ENCODE measurements around the gene SLC10A7. TPM values are rescaled to one million over a fixed set of nuclear protein-coding genes. Genes with fewer than 3 reads are reported as not detected.
A peak's percentile ranks its signal among the peaks of the same experiment; 100 is the strongest.

SLC10A7 gene
- total and polyA plus RNA-seq, 3 donors from 2014 or later = 6.4 to 12.4 (median 11.6) TPM

GRCh38 chr4:146243883-146244277 lies 277.9 kb downstream of the SLC10A7 start:
- peaks cover 32% of the 10 kb centered on the region for H3K4me1 ChIP-seq
- peak; percentile 40 for DNase-seq
- intact Hi-C loops (cut with DNase I; ENCODE audit: low total_unique reads) = no loop called here
- H3K36me3 ChIP-seq (ENCODE audit: low read depth, missing control alignments) = no peaks in the 10 kb centered on the region
- TF ChIP-seq POLR2A (IDR thresholded peaks at IDR 0.05) = no peak
- no peak for TF ChIP-seq CTCF (IDR thresholded peaks at IDR 0.05)
- H3K4me3 ChIP-seq = peak overlapping the region in 1 of 2 donors; percentile 47
- WGBS, 2 donors = 63 to 64% methylated on average over 15 to 17 of the region's 17 CpGs
- no peaks in the 10 kb centered on the region for H3K27me3 ChIP-seq
- H3K27ac ChIP-seq = no peak overlapping the region
- H3K9me3 ChIP-seq = no peaks in the 10 kb centered on the region

- WGBS, 2 donors = 23 to 34% methylated on average over 3 to 23 of the region's 24 CpGs
- H3K4me1 ChIP-seq = peaks cover 32% of the 10 kb centered on the region
- peak overlapping the region in 1 of 2 donors; percentile 47 for H3K4me3 ChIP-seq
- no peaks in the 10 kb centered on the region for H3K9me3 ChIP-seq
- peak; percentile 58 for DNase-seq
- H3K27me3 ChIP-seq = no peaks in the 10 kb centered on the region
- TF ChIP-seq POLR2A (IDR thresholded peaks at IDR 0.05) = no peak
- TF ChIP-seq CTCF (IDR thresholded peaks at IDR 0.05) = peak; percentile 15 to 60 (median 27)
- H3K27ac ChIP-seq = peak overlapping the region; percentile 25 to 50
- intact Hi-C loops (cut with DNase I; ENCODE audit: low total_unique reads) = no loop called here
- no peaks in the 10 kb centered on the region for H3K36me3 ChIP-seq (ENCODE audit: low read depth, missing control alignments)
Measured at GRCh38 chr4:146243141-146243882, 278.4 kb downstream of the SLC10A7 start.

GRCh38 chr4:146238107-146238506 lies 283.6 kb downstream of the SLC10A7 start:
- intact Hi-C loops (cut with DNase I; ENCODE audit: low total_unique reads) = no loop called here
- Histone ChIP-seq H3K27me3 (no peaks in the 10 kb centered on the region), H3K27ac (no peak overlapping the region), H3K9me3 (no peaks in the 10 kb centered on the region), H3K36me3 (ENCODE audit: low read depth, missing control alignments) (no peaks in the 10 kb centered on the region), H3K4me1 (peaks cover 14% of the 10 kb centered on the region), H3K4me3 (no peak overlapping the region)
- WGBS, 2 donors = 96% methylated on average over 3 of the region's 3 CpGs
- no peak for DNase-seq
- TF ChIP-seq CTCF (IDR thresholded peaks at IDR 0.05) (no peak), POLR2A (IDR thresholded peaks at IDR 0.05) (no peak)

- no peak for DNase-seq
- intact Hi-C loops (cut with DNase I; ENCODE audit: low total_unique reads) = no loop called here
- TF ChIP-seq CTCF (IDR thresholded peaks at IDR 0.05) = no peak
- no peak for TF ChIP-seq POLR2A (IDR thresholded peaks at IDR 0.05)
Measured at GRCh38 chr4:146237092-146237491, 284.6 kb downstream of the SLC10A7 start.

GRCh38 chr4:146236216-146236615 lies 285.5 kb downstream of the SLC10A7 start:
- DNase-seq = no peak
- TF ChIP-seq CTCF (IDR thresholded peaks at IDR 0.05) (no peak), POLR2A (IDR thresholded peaks at IDR 0.05) (no peak)
- no peaks in the 10 kb centered on the region for H3K27me3 ChIP-seq
- no peak overlapping the region for H3K4me3 ChIP-seq
- no peaks in the 10 kb centered on the region for H3K9me3 ChIP-seq
- H3K36me3 ChIP-seq (ENCODE audit: low read depth, missing control alignments) = no peaks in the 10 kb centered on the region
- peaks cover 8% of the 10 kb centered on the region for H3K4me1 ChIP-seq
- intact Hi-C loops (cut with DNase I; ENCODE audit: low total_unique reads) = no loop called here
- whole genome bisulfite sequencing, 2 donors = 54 to 55% methylated on average over 5 of the region's 5 CpGs
- H3K27ac ChIP-seq = no peak overlapping the region

More at GRCh38 chr4:146237092-146237491, 284.6 kb downstream of the SLC10A7 start:
- 30 to 43% methylated on average over 6 of the region's 6 CpGs for WGBS, 2 donors
- no peak overlapping the region for H3K27ac ChIP-seq
- no peak overlapping the region for H3K4me3 ChIP-seq
- peaks cover 10% of the 10 kb centered on the region for H3K4me1 ChIP-seq
- no peaks in the 10 kb centered on the region for H3K36me3 ChIP-seq (ENCODE audit: low read depth, missing control alignments)
- H3K9me3 ChIP-seq = no peaks in the 10 kb centered on the region
- no peaks in the 10 kb centered on the region for H3K27me3 ChIP-seq
